Left ventricle myocardium superior (tissue), 1 donor: ENCODE data around the gene RMC1. TPM values are rescaled to one million over a fixed set of nuclear protein-coding genes. Genes with fewer than 3 reads are reported as not detected.
A peak's percentile ranks its signal among the peaks of the same experiment; 100 is the strongest.

ENCODE experiments used
- ATAC-seq: fragments of 200-7000 bp; cut with Tn5 transposase; one replicate; pipeline ENCODE4 v1.9.1; 2020; ENCODE audit warnings: mild to moderate bottlenecking, moderate library complexity
- DNase-seq: peaks from one replicate; pipeline ENCODE4 v3.0.0-alpha.2; 2020
- intact Hi-C: fragments of 100-400 bp; cut with micrococcal nuclease; formaldehyde crosslinking; loops from one replicate; pipeline ENCODE4 v1.11.0; 2022
- total RNA-seq: library from RNA; stranded (reverse); fragmentation: NEBNext Ultra II Directional; extraction: Animal tissue kit (Norgen Biotek cat#: 25700); gene quantifications from one replicate; pipeline ENCODE4 v1.2.1, GENCODE V29; 2021
- donor health status: DM: no; HTN: yes; CAD: no; lungs with severe emphysema.

Gene RMC1
- total RNA-seq, 1 donor from 2014 or later: 12.6 TPM

DNA sequence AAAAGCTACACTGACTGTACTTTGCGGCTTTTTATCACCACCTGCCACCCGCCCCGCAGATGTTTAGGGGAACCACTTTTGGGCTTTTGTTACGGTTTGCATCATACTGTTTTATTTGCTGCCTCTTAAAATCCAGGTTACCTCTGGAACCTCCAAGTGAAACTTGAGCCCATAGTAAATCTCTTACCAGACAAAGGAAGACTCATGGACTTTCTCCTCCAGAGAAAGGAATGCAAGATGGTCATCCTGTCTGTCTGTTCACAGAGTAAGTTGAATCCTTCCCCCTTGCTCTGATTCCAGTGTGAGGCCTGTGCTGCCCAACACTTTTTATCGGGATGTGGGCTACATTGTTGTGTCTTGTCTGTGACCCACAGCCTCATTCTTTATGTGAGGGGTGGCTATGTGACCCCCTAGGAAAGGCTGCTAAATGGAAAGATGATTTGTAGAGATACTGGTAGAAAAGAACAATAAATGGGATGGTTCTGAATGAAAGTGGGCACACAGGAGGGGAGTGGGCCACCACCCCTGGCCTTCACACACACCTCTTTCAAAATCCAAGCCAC is 23.3 kb downstream of the RMC1 start:
- DNase-seq (no peak), ATAC-seq (no peak)
- intact Hi-C loops: no loop called here

DNA sequence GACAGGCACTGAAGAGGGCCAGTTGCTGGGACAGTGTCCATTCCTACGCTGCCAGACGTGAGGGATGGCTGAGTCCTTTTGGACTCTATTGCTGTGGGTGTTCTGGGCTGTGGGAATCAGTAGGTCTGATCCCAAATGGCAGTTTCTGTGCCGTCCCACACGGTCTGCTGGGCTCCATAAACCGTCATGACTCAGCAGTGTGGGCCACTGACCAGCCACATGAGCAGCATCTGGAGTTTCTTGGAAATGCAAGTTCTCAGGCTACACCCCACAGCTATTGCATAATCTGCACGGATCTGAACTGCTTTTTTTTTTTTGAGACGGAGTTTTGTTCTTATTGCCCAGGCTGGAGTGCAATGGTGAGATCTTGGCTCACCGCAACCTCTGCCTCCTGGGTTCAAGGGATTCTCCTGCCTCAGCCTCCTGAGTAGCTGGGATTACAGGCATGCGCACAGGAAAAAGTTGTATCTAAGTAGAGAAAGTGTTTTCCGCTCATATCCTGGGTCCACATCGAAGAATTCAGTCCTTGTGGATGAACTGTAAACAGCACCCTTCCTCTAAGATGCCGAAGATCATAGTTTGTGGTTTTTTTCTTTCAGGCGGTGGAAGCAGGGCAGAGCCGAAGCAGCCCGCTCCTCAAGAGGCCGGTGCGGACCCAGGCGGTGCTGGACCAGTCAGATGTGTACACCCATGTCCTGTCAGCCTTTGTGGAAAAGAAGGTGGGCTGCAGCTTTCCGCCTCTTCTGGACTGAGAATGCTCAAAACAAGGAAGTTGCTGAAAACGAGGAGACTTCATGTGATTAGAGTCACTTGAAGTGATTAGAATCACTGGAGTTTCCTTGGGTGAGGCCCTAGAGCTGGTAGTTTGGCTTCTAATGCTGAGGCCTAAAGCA is 25.5 kb downstream of the RMC1 start:
- intact Hi-C loops: no loop called here
- peak; percentile 66 for DNase-seq

DNA sequence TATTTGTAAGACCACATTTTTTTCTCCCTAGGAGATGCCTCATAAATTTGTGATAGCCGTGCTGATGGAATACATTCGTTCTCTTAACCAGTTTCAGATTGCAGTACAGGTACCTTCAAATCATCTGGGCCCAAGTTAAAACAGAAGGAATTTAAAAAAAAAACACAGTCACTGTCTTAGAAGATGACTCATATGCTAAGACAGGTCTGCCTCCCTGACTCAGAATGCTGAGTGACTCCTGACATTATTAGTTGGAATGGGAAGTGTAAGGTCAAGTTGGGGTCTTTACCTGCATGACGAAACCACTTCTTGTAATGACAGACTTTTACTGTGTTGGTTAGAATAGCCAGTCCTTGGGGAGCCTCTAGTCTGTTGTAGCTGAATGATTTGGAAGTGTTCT is 26.3 kb downstream of the RMC1 start:
- ATAC-seq (no peak), DNase-seq (no peak)
- intact Hi-C loops: no loop called here

More for the DNA sequence above, 25.5 kb downstream of the RMC1 start:
- ATAC-seq: peak; percentile 86

DNA sequence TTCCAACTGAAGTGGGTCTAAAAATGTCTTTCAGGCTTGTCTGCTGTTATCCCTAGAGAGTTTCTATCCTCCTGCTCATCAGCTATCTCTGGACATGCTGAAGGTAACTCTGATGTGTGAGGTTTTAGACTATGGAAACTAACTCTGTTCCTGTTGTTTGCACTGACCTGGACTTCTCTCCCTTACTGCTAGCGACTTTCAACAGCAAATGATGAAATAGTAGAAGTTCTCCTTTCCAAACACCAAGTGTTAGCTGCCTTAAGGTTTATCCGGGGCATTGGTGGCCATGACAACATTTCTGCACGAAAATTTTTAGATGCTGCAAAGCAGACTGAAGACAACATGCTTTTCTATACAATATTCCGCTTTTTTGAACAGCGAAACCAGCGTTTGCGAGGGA is 26.9 kb downstream of the RMC1 start:
- intact Hi-C loops: no loop called here
- ATAC-seq (no peak), DNase-seq (no peak)

DNA sequence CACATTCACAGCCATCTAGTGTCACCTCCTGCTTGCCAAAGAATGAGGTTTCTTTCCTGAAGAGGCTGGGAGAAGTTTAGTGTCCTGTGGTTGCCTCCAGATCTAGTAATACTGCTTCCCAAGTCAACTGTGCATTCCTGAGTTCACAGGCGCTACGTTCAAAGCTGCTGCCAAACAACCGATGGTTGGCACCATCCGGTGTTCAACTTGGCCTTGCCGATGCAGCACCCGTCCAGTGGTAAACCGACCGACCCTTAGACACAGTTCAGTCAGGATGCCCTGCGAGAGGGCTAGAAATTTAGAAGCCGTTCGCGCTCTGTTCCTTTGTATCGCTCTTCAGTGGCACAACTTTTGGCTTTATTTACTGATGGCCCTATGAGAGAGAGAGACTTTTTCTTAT is 28.6 kb downstream of the RMC1 start:
- DNase-seq (no peak), ATAC-seq (peak; percentile 6)
- intact Hi-C loops: no loop called here

DNA sequence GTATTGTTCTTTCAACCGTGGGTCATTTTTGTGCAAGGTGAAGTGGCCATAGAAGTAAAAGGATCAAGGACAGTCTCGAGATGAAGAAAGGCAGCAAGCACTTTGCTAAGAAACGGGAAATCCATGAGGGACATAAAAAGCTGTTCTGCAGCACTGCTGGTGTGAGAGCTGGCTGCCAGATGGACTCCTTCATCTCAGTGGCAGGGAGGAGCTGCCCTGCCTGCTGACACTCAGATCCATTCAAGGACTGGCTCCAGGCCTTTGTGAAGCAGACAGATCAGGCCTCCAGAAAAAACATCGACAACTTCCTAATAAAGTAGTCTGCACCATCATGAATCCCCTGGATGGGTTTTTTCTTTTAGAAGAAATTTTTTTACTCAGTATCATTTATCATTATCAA is 29.5 kb downstream of the RMC1 start:
- ATAC-seq (peak; percentile 67), DNase-seq (peak; percentile 50)
- intact Hi-C loops: no loop called here

DNA sequence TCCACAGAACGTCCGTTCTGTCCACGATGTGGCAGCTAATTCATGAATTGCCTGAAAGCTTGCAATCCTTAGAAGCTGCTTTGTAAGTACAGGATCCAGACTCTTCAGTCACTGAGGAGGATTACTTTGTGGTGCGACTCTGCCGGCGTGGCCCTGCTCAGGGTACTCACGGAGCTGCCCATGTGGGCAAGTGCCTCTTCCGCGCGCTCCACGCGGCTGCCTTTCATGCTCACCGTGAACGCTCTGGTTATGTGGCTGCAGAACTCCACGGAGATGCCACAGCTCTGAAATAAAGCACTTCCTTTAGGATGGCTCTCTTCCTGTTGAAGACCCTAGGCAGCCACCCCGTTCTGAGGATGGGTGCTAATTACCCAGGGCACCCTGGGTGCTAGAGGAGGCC is 31.0 kb downstream of the RMC1 start:
- ATAC-seq (no peak), DNase-seq (no peak)
- intact Hi-C loops: no loop called here

DNA sequence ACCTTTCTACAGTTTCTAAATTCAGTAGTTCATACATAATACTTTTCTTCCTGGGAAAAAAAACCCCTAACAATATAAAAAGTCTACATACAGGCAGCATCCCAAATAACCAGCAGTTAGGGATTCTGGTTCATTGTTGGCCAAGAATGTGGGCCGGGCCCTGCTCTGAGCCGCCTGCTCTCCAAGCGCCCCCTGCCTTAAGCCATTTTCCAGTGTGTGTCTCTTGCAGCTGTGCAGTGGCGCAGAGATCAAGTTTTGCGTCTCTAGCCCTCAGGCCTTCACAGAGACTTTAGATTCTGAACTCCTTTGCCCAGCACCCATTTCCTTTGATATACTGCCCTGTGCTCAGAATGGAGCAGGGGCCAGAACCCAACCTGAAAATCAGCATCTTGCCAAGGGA is 32.9 kb downstream of the RMC1 start:
- intact Hi-C loops: no loop called here
- no peak for ATAC-seq

DNA sequence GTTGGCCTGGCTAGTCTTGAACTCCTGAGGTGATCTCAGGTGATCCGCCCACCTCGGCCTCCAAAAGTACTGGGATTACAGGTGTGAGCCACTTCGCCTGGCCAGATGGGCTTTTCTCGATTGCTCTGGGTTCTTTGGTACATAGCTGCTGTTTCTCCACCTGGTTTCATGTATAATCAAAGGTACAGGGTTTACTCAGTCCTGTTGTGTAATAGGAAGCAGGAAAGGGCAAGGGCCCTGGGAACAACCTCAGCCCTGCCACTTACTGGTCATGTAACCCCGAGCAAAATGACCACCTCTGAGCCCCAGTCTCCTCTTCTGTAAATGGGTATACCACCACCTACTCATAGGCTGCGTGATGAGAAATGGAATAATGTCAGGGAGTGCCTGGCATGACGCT is 34.0 kb downstream of the RMC1 start:
- no peak for ATAC-seq

More for the DNA sequence above, 32.9 kb downstream of the RMC1 start:
- no peak for DNase-seq

DNA sequence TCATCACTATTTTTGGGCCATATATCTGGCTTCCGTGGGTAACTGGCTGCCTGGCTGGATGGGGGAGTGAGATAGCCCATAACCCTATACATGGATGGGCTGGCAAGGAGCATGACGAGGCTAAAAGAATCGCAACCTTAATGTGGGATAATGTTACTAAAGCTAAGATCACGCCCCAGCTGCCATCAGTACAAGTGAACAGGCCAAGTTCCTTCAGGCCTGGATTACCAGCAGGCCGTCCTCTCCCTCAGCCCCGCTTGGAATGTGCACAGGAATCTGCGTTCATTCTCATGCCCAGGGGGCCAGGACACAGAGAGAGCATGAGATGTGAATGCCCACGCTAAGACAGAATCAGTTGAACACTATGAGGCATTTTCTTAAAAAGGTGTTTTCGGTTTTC is 34.7 kb downstream of the RMC1 start:
- DNase-seq (no peak), ATAC-seq (no peak)
- intact Hi-C loops: no loop called here

More for the DNA sequence above, 34.0 kb downstream of the RMC1 start:
- intact Hi-C loops: no loop called here
- DNase-seq: no peak

DNA sequence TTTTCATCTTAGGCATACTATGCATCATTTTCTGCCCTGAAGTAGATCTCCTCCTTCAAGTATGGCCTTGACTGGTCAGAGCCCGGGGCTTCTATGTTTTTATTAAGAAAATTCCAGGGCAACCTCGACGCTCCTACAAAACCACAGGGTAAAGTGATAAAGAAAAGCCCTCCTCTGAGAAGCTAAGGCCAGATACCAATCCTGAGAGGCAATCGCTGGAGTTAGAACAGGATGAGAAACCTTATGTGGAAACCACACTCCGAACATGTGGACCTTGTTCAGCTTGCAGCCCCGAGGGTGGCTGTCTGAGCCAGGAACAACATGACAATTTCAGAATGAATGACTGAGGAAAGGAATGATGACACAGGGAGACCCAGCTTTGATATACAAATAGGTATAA is 35.6 kb downstream of the RMC1 start:
- intact Hi-C loops: no loop called here
- DNase-seq (no peak), ATAC-seq (no peak)

DNA sequence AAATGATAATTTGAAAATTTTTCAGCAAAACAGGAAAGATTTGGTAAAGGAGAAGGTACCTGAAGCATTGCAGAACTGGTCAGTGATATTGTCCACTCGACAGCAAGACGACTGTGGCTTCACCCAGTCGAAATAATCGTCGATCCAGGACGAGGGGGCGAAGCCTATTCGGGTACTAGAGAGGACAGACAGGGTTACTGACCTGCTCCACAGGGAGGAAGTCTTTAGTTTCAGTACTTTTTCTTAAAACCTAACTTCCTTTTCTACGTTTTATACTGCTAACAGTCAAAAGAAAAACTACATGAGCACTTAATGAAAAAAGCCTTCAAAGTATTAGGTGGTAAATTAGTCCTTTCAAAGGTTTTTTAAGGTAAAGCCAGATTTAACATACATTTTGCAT is 36.0 kb downstream of the RMC1 start:
- no peak for DNase-seq
- no peak for ATAC-seq
- intact Hi-C loops: no loop called here

DNA sequence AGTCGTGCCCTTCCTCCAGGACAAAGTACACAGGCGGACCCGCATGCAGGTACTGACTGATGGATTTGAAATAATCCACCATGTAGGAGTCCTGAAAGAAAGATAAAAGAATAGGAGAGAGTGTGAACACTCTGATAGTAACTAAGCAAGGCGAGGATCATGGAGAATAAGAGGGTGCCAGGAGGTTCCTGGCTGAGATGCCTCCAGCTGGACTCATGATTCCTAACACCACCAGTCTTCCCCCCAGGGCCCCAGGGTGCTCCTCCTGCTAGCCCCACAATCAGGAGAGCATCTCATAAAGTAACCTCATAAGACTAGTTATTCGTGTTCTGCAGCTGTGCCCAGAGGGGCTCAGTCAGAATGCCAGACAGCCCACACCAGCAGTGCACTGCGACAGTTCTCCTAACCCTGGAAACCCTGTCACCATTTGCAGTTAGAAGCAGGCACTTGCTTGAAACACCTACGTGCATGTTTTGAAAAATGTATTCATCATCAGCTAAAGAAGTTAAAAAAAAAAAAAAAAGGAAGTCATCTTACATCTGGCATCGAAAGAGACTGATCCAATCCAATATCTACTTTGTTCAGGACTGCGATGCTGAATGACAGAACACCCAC is 36.7 kb downstream of the RMC1 start:
- ATAC-seq: no peak
- no peak for DNase-seq
- intact Hi-C loops: no loop called here

DNA sequence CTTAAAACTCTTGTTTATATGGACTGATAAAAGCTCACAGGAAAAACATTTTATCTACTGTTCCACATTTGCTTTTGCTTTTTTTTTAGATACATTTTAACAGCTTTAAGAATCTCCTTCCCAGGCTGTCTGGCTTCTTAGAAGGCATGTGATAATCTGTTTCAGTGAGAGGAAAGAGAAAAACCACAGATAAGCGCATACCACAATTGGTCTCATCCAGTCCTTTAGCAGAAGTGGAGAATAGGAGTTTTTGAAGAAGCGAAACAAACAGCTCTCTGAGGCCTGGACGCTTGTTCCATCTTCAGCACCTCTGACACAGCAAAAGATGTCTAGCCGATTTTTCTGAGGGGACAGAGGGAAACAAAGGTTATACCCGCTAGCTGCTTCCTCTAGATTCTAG is 37.6 kb downstream of the RMC1 start:
- ATAC-seq (peak; percentile 47), DNase-seq (no peak)
- intact Hi-C loops: no loop called here

DNA sequence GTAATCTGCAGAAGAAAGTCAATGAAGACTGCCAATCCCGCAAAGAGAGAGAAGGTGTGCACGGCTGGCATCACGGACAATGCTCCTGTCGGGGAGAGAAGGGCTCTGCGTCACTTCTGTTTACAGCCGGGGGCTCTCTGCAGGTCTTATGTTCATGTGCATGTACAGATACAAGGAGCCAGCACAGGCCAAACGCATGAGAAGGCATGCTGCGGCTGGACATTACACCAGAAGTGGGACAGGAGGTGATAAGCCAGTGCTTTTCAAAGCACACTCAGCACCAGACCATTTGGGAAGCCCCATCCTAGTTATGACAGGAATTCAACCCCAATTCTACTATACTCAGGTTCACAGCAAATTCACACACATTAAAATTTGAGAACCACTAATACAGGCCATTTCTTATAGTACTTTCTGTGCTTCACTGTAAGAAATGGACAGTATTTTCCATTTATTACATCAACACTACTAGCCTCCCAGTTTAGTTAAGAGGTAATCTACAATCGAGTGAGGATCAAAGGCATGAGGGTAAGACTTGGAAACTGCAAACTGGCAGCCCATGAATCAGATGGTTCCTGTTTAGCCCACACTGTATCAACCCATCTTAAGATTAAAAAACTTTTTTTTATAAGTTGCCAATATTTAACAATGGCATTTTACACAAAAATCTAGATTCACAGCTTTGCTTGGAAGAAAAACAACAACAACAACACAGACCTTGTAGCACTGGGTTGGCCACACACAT is 38.2 kb downstream of the RMC1 start:
- peak; percentile 63 for ATAC-seq
- no peak for DNase-seq
- intact Hi-C loops: no loop called here

DNA sequence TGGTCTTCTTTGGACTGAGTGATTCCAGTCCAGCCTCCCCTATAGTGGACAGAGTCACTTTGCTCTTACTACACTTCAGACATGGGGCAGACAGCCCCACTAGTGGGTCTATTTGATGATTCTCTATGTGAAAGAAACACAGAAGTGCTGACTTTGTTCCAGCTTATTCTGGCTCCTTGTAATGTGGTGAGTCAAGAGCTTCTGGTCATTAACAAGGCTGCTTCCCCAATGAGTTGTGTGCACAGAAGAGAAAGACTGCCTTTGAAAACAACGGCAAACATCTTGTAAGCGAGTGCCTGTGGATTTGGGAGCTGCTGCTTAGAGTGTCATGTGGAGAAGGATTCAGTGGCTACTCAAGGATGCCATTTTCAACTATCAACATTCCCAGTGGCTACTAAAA is 39.1 kb downstream of the RMC1 start:
- intact Hi-C loops: no loop called here
- no peak for ATAC-seq

DNA sequence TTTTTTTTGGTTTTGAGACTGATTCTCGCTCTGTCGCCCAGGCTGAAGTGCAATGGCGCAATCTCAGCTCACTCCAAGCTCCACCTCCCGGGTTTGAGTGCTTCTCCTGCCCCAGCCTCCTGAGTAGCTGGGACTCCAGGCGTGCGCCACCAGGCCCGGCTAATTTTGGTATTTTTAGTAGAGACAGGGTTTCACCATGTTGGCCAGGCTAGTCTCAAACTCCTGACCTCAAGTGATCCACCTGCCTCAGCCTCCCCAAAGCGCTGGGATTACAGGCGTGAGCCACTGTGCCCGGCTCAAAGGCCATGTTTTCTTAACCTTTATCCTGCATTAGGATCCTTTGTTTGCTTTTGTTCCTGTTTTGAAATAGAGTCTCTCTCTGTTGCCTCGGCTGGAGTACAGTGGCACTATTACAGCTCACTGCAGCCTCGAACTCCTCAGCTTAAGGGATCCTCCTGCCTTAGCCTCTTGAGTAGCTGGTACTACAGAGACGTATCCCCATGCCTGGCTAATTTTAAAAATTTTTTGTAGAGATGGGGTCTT is 42.0 kb downstream of the RMC1 start:
- ATAC-seq (no peak), DNase-seq (no peak)
- intact Hi-C loops: no loop called here

More for the DNA sequence above, 39.1 kb downstream of the RMC1 start:
- no peak for DNase-seq

DNA sequence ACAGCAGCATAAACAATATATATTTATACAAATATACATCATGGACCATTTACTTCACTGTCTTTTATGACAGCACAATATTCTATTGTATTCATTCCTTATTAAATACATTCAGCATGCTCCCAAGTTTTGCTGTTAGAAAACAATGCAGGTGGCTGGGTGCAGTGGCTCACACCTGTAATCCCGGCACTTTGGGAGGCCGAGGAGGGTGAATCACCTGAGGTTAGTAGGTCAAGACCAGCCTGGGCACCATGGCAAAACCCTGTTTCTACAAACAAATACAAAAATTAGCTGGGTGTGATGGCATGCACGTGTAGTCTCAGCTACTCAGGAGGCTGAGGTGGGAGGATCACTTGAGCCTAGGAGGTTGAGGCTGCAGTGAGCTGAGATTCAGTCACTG is 44.0 kb downstream of the RMC1 start:
- intact Hi-C loops: no loop called here
- ATAC-seq (no peak), DNase-seq (no peak)

DNA sequence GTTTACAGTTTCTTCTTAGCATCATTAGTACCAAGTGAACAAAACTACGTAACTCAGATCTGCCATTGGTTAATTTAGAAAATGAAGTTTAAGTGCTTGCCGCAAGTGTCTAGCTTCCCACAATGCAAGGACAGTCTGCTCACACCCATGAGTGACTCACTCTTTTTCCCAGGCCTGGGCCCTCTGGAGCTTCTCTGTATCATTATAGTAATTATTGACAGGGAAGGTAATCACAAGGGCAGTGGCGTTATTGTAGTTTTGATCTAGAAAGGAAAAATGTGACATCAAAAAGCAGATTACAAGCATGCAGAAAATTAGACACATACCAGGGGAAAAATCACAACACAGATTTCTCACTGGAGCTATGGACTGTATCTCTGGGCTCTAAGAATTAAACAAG is 44.5 kb downstream of the RMC1 start:
- ATAC-seq (no peak), DNase-seq (no peak)
- intact Hi-C loops: no loop called here

DNA sequence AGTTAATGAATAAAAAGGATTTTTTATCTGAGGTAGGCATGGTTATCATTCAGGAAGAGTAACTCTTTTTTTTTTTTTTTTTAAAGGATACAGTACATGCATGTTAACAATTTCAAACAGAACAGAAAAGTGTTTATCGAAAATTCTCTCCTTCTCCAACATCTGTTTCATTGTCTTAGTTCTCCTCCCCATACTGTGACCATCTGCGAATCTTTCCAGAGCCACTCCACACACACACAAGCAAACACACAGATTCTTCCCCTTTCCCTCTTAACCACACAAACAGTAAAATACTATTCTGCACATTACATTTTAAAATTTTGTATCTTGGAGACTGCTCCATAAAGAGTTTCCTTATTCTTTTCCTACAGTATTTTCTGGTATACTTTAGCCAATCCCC is 45.0 kb downstream of the RMC1 start:
- intact Hi-C loops: no loop called here
- no peak for DNase-seq
- no peak for ATAC-seq
